HepG2 (cell line): ENCODE measurements around the gene CLIP2. TPM values are rescaled to one million over a fixed set of nuclear protein-coding genes. Genes with fewer than 3 reads are reported as not detected.
A peak's percentile ranks its signal among the peaks of the same experiment; 100 is the strongest.

ENCODE experiments used
- ARNTL ChIP-seq: sonication (generic); formaldehyde crosslinking; IDR thresholded peaks from 2 replicates; pipeline ENCODE4 v1.4.0; 2020; ENCODE audit warnings: mild to moderate bottlenecking, missing genetic modification reagents
- CEBPG ChIP-seq: IDR thresholded peaks from 2 replicates; pipeline ENCODE4 v1.6.1; 2016
- ERF ChIP-seq: IDR thresholded peaks from 2 replicates; pipeline ENCODE4 v1.6.1; 2018; ENCODE audit warnings: missing biosample characterization, missing genetic modification reagents
- HNRNPLL ChIP-seq: fragments of 200-400 bp; formaldehyde crosslinking; IDR thresholded peaks from 2 replicates; pipeline ENCODE4 v1.6.1; 2017; ENCODE audit warnings: mild to moderate bottlenecking, low read depth, low read length; ENCODE audit not compliant: poor library complexity, severe bottlenecking
- KAT8 ChIP-seq: IDR thresholded peaks from 2 replicates; pipeline ENCODE4 v1.6.1; 2016; ENCODE audit warnings: missing genetic modification reagents, missing compliant biosample characterization
- KLF13 ChIP-seq: sonication (generic); formaldehyde crosslinking; IDR thresholded peaks from 2 replicates; pipeline ENCODE4 v1.4.0; 2020; ENCODE audit warnings: mild to moderate bottlenecking, missing genetic modification reagents
- KLF6 ChIP-seq: IDR thresholded peaks from 2 replicates; pipeline ENCODE4 v1.8.0; 2016; ENCODE audit warnings: missing biosample characterization, missing genetic modification reagents
- MEIS1 ChIP-seq: sonication (generic); formaldehyde crosslinking; IDR thresholded peaks from 2 replicates; pipeline ENCODE4 v1.9.0; 2021; ENCODE audit warnings: mild to moderate bottlenecking, missing genetic modification reagents, moderate library complexity, borderline replicate concordance
- NFKB2 ChIP-seq: sonication (generic); formaldehyde crosslinking; IDR thresholded peaks from 2 replicates; pipeline ENCODE4 v1.4.0; 2020; ENCODE audit warnings: missing genetic modification reagents, borderline replicate concordance
- NR2F6 ChIP-seq, 2 experiments: IDR thresholded peaks; 2 replicates each; pipeline ENCODE4 v1.6.1; 2016; ENCODE audit warnings: antibody characterized with exemption in 1 of 2, mild to moderate bottlenecking in 1 of 2
- SMC3 ChIP-seq: IDR thresholded peaks from 2 replicates; pipeline ENCODE4 v1.6.1; 2011; ENCODE audit warnings: low read length, improper control_type of control experiment
- STAG1 ChIP-seq: sonication (generic); formaldehyde crosslinking; IDR thresholded peaks from 2 replicates; pipeline ENCODE4 v1.4.0; 2020; ENCODE audit warnings: missing genetic modification reagents
- TP53 ChIP-seq: sonication (generic); formaldehyde crosslinking; conservative IDR thresholded peaks from 2 replicates; pipeline ENCODE4 v1.4.0; 2020; ENCODE audit warnings: missing genetic modification reagents
- ZBTB3 ChIP-seq: sonication (generic); formaldehyde crosslinking; IDR thresholded peaks from 2 replicates; pipeline ENCODE4 v1.4.0; 2020; ENCODE audit warnings: low read depth, mild to moderate bottlenecking, moderate library complexity, missing genetic modification reagents, borderline replicate concordance
- ZFP91 ChIP-seq: sonication (generic); formaldehyde crosslinking; IDR thresholded peaks from 2 replicates; pipeline ENCODE4 v1.9.0; 2022; ENCODE audit warnings: missing genetic modification reagents, mild to moderate bottlenecking, borderline replicate concordance
- ZFX ChIP-seq: sonication (generic); formaldehyde crosslinking; IDR thresholded peaks from 2 replicates; pipeline ENCODE4 v1.4.0; 2020; ENCODE audit warnings: mild to moderate bottlenecking, low read depth, missing genetic modification reagents, moderate library complexity
- ZMYM3 ChIP-seq: sonication (generic); formaldehyde crosslinking; IDR thresholded peaks from 2 replicates; pipeline ENCODE4 v1.5.1; 2020; ENCODE audit warnings: mild to moderate bottlenecking, missing genetic modification reagents
- ZNF232 ChIP-seq: sonication (generic); formaldehyde crosslinking; IDR thresholded peaks from 2 replicates; pipeline ENCODE4 v1.4.0; 2020; ENCODE audit warnings: missing genetic modification reagents, borderline replicate concordance
- ZNF768 ChIP-seq: sonication (generic); formaldehyde crosslinking; IDR thresholded peaks from 2 replicates; pipeline ENCODE4 v1.4.0; 2020; ENCODE audit warnings: missing genetic modification reagents
- ZSCAN25 ChIP-seq: sonication (generic); formaldehyde crosslinking; IDR thresholded peaks from 2 replicates; pipeline ENCODE4 v1.8.0; 2022; ENCODE audit warnings: mild to moderate bottlenecking, missing genetic modification reagents
- polyA plus RNA-seq, 8 experiments: library from polyadenylated mRNA; depleted of rRNA in 3 of 8; stranded (reverse) in 7 of 8; unstranded in 1 of 8; fragments of >200 nt; fragmentation: Illumina TruSeq in 4 of 8; extraction: Trizol in 4 of 8; gene quantifications; 2 replicates each; pipeline versions ENCODE4 v1.2.1 to v1.2.3, GENCODE V29; 2011 to 2016; ENCODE audit warnings: low read depth in 4 of 8, missing spikeins in 1 of 8, mixed read lengths in 1 of 8; ENCODE audit not compliant: insufficient read depth in 1 of 8
- total RNA-seq, 5 experiments: library from RNA; depleted of rRNA; stranded (reverse); fragments of >200 nt; fragmentation: Illumina TruSeq; extraction: Trizol; gene quantifications; 2 replicates each; pipeline ENCODE4 v1.2.3, GENCODE V29; 2016; ENCODE audit warnings: low read depth in 1 of 5
- TF ChIP-seq, protein P1 (sequence below): sonication (generic); formaldehyde crosslinking; IDR thresholded peaks from 2 replicates; pipeline ENCODE4 v1.5.0; 2020; ENCODE audit warnings: missing genetic modification reagents
- TF ChIP-seq, protein P2 (sequence below): IDR thresholded peaks from 2 replicates; pipeline ENCODE4 v1.6.1; 2012; ENCODE audit warnings: inconsistent platforms
- TF ChIP-seq, protein P3 (sequence below): sonication (generic); formaldehyde crosslinking; IDR thresholded peaks from 2 replicates; pipeline ENCODE4 v1.5.1; 2020; ENCODE audit warnings: mild to moderate bottlenecking, missing genetic modification reagents, borderline replicate concordance

The CLIP2 gene
- total and polyA plus RNA-seq, 2 of the 13 experiments (the other 11 are each of a cell fraction or from before 2014, with no cell fraction given), result 6.5 to 17.4 TPM

- peak; percentile 29; the same call in 1 of the 2 replicates for TF ChIP-seq ZFP91
- TF ChIP-seq STAG1 (CRISPR knock-in tag), result peak; percentile 81
- TF ChIP-seq ARNTL (CRISPR knock-in tag), result peak; percentile 42; the same call in 1 of the 2 replicates
- TF ChIP-seq ZMYM3 (CRISPR knock-in tag), result peak; percentile 72; the same call in 1 of the 2 replicates
- TF ChIP-seq NR2F6 (IDR thresholded peaks at IDR 0.05), result no peak
- peak; percentile 55; the same call in 1 of the 2 replicates for TF ChIP-seq NR2F6 (CRISPR knock-in tag; IDR thresholded peaks at IDR 0.05)
- TF ChIP-seq ZBTB3 (CRISPR knock-in tag), result no peak
- TF ChIP-seq CEBPG, result 0 out of 2 replicates have a peak, but pooled peaks have one; percentile 8
- TF ChIP-seq ERF (CRISPR knock-in tag), result no peak
- TF ChIP-seq, protein P1, sequence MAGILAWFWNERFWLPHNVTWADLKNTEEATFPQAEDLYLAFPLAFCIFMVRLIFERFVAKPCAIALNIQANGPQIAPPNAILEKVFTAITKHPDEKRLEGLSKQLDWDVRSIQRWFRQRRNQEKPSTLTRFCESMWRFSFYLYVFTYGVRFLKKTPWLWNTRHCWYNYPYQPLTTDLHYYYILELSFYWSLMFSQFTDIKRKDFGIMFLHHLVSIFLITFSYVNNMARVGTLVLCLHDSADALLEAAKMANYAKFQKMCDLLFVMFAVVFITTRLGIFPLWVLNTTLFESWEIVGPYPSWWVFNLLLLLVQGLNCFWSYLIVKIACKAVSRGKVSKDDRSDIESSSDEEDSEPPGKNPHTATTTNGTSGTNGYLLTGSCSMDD (CRISPR knock-in tag), result no peak
- TF ChIP-seq HNRNPLL, result peak; percentile 26
- TF ChIP-seq ZNF768 (CRISPR knock-in tag), result peak; percentile 35; the same call in 1 of the 2 replicates
- TF ChIP-seq ZFX (CRISPR knock-in tag), result peak; percentile 41; the same call in 1 of the 2 replicates
- TF ChIP-seq TP53 (CRISPR knock-in tag), result 0 out of 2 replicates have a peak, but pooled peaks have one; percentile 32
- peak; percentile 72; the same call in 1 of the 2 replicates for TF ChIP-seq NFKB2
- TF ChIP-seq, protein P2, sequence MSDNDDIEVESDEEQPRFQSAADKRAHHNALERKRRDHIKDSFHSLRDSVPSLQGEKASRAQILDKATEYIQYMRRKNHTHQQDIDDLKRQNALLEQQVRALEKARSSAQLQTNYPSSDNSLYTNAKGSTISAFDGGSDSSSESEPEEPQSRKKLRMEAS, result peak; percentile 33; the same call in 1 of the 2 replicates
- TF ChIP-seq SMC3, result peak; percentile 48; the same call in 1 of the 2 replicates
- no peak for TF ChIP-seq ZNF232 (CRISPR knock-in tag)
- 0 out of 2 replicates have a peak, but pooled peaks have one; percentile 35 for TF ChIP-seq KAT8 (CRISPR knock-in tag)
- TF ChIP-seq, protein P3, sequence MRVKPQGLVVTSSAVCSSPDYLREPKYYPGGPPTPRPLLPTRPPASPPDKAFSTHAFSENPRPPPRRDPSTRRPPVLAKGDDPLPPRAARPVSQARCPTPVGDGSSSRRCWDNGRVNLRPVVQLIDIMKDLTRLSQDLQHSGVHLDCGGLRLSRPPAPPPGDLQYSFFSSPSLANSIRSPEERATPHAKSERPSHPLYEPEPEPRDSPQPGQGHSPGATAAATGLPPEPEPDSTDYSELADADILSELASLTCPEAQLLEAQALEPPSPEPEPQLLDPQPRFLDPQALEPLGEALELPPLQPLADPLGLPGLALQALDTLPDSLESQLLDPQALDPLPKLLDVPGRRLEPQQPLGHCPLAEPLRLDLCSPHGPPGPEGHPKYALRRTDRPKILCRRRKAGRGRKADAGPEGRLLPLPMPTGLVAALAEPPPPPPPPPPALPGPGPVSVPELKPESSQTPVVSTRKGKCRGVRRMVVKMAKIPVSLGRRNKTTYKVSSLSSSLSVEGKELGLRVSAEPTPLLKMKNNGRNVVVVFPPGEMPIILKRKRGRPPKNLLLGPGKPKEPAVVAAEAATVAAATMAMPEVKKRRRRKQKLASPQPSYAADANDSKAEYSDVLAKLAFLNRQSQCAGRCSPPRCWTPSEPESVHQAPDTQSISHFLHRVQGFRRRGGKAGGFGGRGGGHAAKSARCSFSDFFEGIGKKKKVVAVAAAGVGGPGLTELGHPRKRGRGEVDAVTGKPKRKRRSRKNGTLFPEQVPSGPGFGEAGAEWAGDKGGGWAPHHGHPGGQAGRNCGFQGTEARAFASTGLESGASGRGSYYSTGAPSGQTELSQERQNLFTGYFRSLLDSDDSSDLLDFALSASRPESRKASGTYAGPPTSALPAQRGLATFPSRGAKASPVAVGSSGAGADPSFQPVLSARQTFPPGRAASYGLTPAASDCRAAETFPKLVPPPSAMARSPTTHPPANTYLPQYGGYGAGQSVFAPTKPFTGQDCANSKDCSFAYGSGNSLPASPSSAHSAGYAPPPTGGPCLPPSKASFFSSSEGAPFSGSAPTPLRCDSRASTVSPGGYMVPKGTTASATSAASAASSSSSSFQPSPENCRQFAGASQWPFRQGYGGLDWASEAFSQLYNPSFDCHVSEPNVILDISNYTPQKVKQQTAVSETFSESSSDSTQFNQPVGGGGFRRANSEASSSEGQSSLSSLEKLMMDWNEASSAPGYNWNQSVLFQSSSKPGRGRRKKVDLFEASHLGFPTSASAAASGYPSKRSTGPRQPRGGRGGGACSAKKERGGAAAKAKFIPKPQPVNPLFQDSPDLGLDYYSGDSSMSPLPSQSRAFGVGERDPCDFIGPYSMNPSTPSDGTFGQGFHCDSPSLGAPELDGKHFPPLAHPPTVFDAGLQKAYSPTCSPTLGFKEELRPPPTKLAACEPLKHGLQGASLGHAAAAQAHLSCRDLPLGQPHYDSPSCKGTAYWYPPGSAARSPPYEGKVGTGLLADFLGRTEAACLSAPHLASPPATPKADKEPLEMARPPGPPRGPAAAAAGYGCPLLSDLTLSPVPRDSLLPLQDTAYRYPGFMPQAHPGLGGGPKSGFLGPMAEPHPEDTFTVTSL (CRISPR knock-in tag), result no peak
- TF ChIP-seq MEIS1, result 0 out of 2 replicates have a peak, but pooled peaks have one; percentile 24
- TF ChIP-seq KLF6 (CRISPR knock-in tag), result peak; percentile 27; the same call in 1 of the 2 replicates
- TF ChIP-seq ZSCAN25 (CRISPR knock-in tag), result peak; percentile 34; the same call in 1 of the 2 replicates
- TF ChIP-seq KLF13 (CRISPR knock-in tag), result no peak
These were observed 13.8 kb upstream of the CLIP2 start (continued) for GRCh38 chr7:74275401-74275881.
